Skin epidermis (tissue), 12 donors: Measurements from ENCODE around the gene SERPINB1.
A peak's percentile ranks its signal among the peaks of the same experiment; 100 is the strongest.
"Not testable (repeated sequence)": the region's sequence is repeated elsewhere in the genome, so short reads cannot be mapped to it uniquely, and the experiment has no call there.

Experiments
- H3K27ac ChIP-seq, 21 experiments: fragments of 200-600 bp; sonication (generic) in 11 of 21; one replicate each; pipeline ENCODE4 v1.5.0; 2020; ENCODE audit warnings: mild to moderate bottlenecking in 3 of 21, inconsistent platforms in 2 of 21, moderate library complexity in 2 of 21
- H3K4me3 ChIP-seq, 7 experiments: fragments of 200-600 bp; sonication (generic) in 2 of 7; one replicate each; pipeline ENCODE4 v1.5.0; 2020; ENCODE audit warnings: inconsistent platforms in 2 of 7, mild to moderate bottlenecking in 2 of 7, moderate library complexity in 1 of 7

Gene SERPINB1

GRCh38 chr6:2823104-2823850 is 18.4 kb downstream of the SERPINB1 start:
- no peak overlapping the region for H3K27ac ChIP-seq

GRCh38 chr6:2821554-2821953 is 20.1 kb downstream of the SERPINB1 start:
- Histone ChIP-seq H3K27ac (no peak overlapping the region), H3K4me3 (no peak overlapping the region)

More at GRCh38 chr6:2823104-2823850, 18.4 kb downstream of the SERPINB1 start:
- no peak overlapping the region for H3K4me3 ChIP-seq

GRCh38 chr6:2820415-2820814 is 21.2 kb downstream of the SERPINB1 start:
- no peak overlapping the region for H3K4me3 ChIP-seq
- H3K27ac ChIP-seq: peak overlapping the region in 2 of 21 experiments; percentile 6 to 16

GRCh38 chr6:2819978-2820377 is 21.7 kb downstream of the SERPINB1 start:
- H3K27ac ChIP-seq: peak overlapping the region in 2 of 21 experiments; percentile 6 to 16
- no peak overlapping the region for H3K4me3 ChIP-seq

- Histone ChIP-seq H3K27ac (peak overlapping the region in 8 of 21 experiments; percentile 1 to 60 (median 48)), H3K4me3 (no peak overlapping the region)
Observed at GRCh38 chr6:2819115-2819514, 22.5 kb downstream of the SERPINB1 start.

GRCh38 chr6:2818593-2818992 is 23.1 kb downstream of the SERPINB1 start:
- Histone ChIP-seq H3K27ac (peak overlapping the region in 7 of 21 experiments; percentile 1 to 60 (median 43)), H3K4me3 (no peak overlapping the region)

- H3K4me3 ChIP-seq: no peak overlapping the region
- peak overlapping the region in 9 of 21 experiments; percentile 1 to 60 (median 43) for H3K27ac ChIP-seq
Observed at GRCh38 chr6:2817903-2818443, 23.7 kb downstream of the SERPINB1 start.

- H3K27ac ChIP-seq: no peak overlapping the region
Observed at GRCh38 chr6:2816158-2816557, 25.5 kb downstream of the SERPINB1 start.

GRCh38 chr6:2812695-2813094 is 29.0 kb downstream of the SERPINB1 start:
- no peak overlapping the region for H3K4me3 ChIP-seq
- no peak overlapping the region for H3K27ac ChIP-seq

More at GRCh38 chr6:2816158-2816557, 25.5 kb downstream of the SERPINB1 start:
- no peak overlapping the region for H3K4me3 ChIP-seq

- H3K4me3 ChIP-seq: no peak overlapping the region
- H3K27ac ChIP-seq: peak overlapping the region in 3 of 21 experiments; percentile 13 to 48 (median 42)
Observed at GRCh38 chr6:2810092-2810671, 31.5 kb downstream of the SERPINB1 start.

GRCh38 chr6:2809015-2809414 is 32.6 kb downstream of the SERPINB1 start:
- Histone ChIP-seq H3K4me3 (no peak overlapping the region), H3K27ac (peak overlapping the region in 1 of 21 experiments; percentile 48)

- peak overlapping the region in 5 of 21 experiments; percentile 3 to 55 (median 21) for H3K27ac ChIP-seq
- H3K4me3 ChIP-seq: no peak overlapping the region
Observed at GRCh38 chr6:2807342-2808090, 34.1 kb downstream of the SERPINB1 start.

GRCh38 chr6:2806644-2807043 is 35.0 kb downstream of the SERPINB1 start:
- Histone ChIP-seq H3K4me3 (no peak overlapping the region), H3K27ac (peak overlapping the region in 1 of 21 experiments; percentile 55)

GRCh38 chr6:2805031-2805430 is 36.6 kb downstream of the SERPINB1 start:
- no peak overlapping the region for H3K27ac ChIP-seq
- no peak overlapping the region for H3K4me3 ChIP-seq

- H3K4me3 ChIP-seq: no peak overlapping the region
- H3K27ac ChIP-seq: no peak overlapping the region
Observed at GRCh38 chr6:2804516-2804915, 37.1 kb downstream of the SERPINB1 start.

- H3K4me3 ChIP-seq: no peak overlapping the region
- H3K27ac ChIP-seq: no peak overlapping the region
Observed at GRCh38 chr6:2803731-2804429, 37.8 kb downstream of the SERPINB1 start.

- H3K27ac ChIP-seq: no peak overlapping the region
- H3K4me3 ChIP-seq: no peak overlapping the region
Observed at GRCh38 chr6:2802521-2803060, 39.1 kb downstream of the SERPINB1 start.

- H3K27ac ChIP-seq, H3K4me3 ChIP-seq: not testable (repeated sequence)
Observed at GRCh38 chr6:2801687-2802086, 40.0 kb downstream of the SERPINB1 start.

- no peak overlapping the region for H3K4me3 ChIP-seq
- no peak overlapping the region for H3K27ac ChIP-seq
Observed at GRCh38 chr6:2800552-2801316, 40.9 kb downstream of the SERPINB1 start.
